Keratinocyte (primary cell): Measurements from ENCODE around the gene DTNBP1.

Source experiments
- CTCF ChIP-seq, 3 experiments: IDR thresholded peaks in 1 of 3; conservative IDR thresholded peaks in 1 of 3; optimal IDR thresholded peaks in 1 of 3; 2 replicates in 2 of 3; 3 replicates in 1 of 3; pipeline versions ENCODE3 to v1.5.1; 2011; ENCODE audit warnings: low read length in 3 of 3, mild to moderate bottlenecking in 3 of 3, moderate library complexity in 2 of 3, control low read depth in 1 of 3, inconsistent platforms in 1 of 3; ENCODE audit not compliant: insufficient read depth in 2 of 3; ENCODE audit errors: extremely low read depth in 1 of 3
- EZH2 ChIP-seq: IDR thresholded peaks from one replicate; pipeline ENCODE4 v1.6.1; 2012; ENCODE audit warnings: inconsistent platforms, mild to moderate bottlenecking, low read length, moderate library complexity

GRCh38 chr6:15672291-15672690 is 9.5 kb upstream of the DTNBP1 start:
- TF ChIP-seq CTCF (optimal IDR thresholded peaks at IDR 0.05 in 1 of 3, IDR thresholded peaks at IDR 0.05 in 1 of 3, conservative IDR thresholded peaks at IDR 0.05 in 1 of 3; ENCODE audit: extremely low read depth in 1 of 3, insufficient read depth in 2 of 3, low read length in 3 of 3) (no peak), EZH2 (no peak)
